ENCODE results near the gene MELK.

DNA sequence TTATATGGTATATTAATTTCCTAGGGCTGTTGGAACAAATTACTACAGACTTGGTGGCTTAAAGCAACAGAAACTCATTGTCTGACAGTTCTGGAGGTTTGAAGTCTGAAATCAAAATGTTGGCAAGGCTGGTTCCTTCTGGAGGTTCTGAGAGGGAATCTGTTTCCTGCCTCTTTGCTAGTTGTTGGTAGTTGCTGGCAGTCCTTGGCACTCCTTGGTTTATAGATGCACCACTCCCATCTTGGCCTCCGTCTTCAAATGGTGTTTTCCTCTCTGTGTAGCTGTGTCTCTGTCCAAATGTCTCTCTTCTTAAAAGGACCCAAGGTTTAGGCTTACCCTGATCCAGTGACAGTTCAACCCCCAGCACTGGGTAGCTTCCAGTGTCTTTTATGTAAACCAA is 17.5 kb downstream of the MELK start:
- no peak for TF ChIP-seq POLR2A (IDR thresholded peaks at IDR 0.05)
- TF ChIP-seq, protein P1, sequence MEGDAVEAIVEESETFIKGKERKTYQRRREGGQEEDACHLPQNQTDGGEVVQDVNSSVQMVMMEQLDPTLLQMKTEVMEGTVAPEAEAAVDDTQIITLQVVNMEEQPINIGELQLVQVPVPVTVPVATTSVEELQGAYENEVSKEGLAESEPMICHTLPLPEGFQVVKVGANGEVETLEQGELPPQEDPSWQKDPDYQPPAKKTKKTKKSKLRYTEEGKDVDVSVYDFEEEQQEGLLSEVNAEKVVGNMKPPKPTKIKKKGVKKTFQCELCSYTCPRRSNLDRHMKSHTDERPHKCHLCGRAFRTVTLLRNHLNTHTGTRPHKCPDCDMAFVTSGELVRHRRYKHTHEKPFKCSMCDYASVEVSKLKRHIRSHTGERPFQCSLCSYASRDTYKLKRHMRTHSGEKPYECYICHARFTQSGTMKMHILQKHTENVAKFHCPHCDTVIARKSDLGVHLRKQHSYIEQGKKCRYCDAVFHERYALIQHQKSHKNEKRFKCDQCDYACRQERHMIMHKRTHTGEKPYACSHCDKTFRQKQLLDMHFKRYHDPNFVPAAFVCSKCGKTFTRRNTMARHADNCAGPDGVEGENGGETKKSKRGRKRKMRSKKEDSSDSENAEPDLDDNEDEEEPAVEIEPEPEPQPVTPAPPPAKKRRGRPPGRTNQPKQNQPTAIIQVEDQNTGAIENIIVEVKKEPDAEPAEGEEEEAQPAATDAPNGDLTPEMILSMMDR (IDR thresholded peaks at IDR 0.05), result no peak

Measured in testis (tissue), 2 donors.